ENCODE results near the gene SVOPL. TPM values are rescaled to one million over a fixed set of nuclear protein-coding genes. Genes with fewer than 3 reads are reported as not detected.

Gene SVOPL
- total and polyA plus RNA-seq, 4 donors: 0.33 TPM; not detected in 3

- DNase-seq (ENCODE audit: low spot score): no peak
- Histone ChIP-seq H3K27me3 (ENCODE audit: control insufficient read depth in 4 of 4, insufficient read depth in 4 of 4, low read length in 3 of 4) (no peaks in the 10 kb centered on the region), H3K9ac (ENCODE audit: low read depth in 1 of 2, low read length in 2 of 2) (no peak overlapping the region), H3K9me3 (ENCODE audit: control insufficient read depth in 4 of 4, low read length in 3 of 4) (no peaks in the 10 kb centered on the region), H3K4me1 (ENCODE audit: control insufficient read depth in 4 of 4, insufficient read depth in 4 of 4, low read length in 3 of 4) (peaks cover 1 to 5% (median 4%) of the 10 kb centered on the region in 4 donors), H3K4me3 (ENCODE audit: low read depth in 1 of 3, low read length in 3 of 3) (no peak overlapping the region), H3K36me3 (ENCODE audit: control insufficient read depth in 4 of 4, insufficient read depth in 3 of 4, low read depth in 1 of 4, low read length in 3 of 4) (no peaks in the 10 kb centered on the region), H3K27ac (ENCODE audit: low read depth in 1 of 2, low read length in 2 of 2) (no peak overlapping the region)
- TF ChIP-seq HNF4G (IDR thresholded peaks at IDR 0.05) (no peak), CTCF (IDR thresholded peaks at IDR 0.05; ENCODE audit: low read depth, low read length, missing input control) (no peak), YY1 (IDR thresholded peaks at IDR 0.05) (no peak), SP1 (IDR thresholded peaks at IDR 0.05) (no peak), HNF4A (conservative IDR thresholded peaks at IDR 0.05) (no peak), MAX (IDR thresholded peaks at IDR 0.05) (no peak), GABPA (IDR thresholded peaks at IDR 0.05 in 1 of 2, conservative IDR thresholded peaks at IDR 0.05 in 1 of 2) (no peak), RXRA (IDR thresholded peaks at IDR 0.05) (no peak), TAF1 (conservative IDR thresholded peaks at IDR 0.05) (no peak), FOXA2 (IDR thresholded peaks at IDR 0.05) (no peak), ATF3 (IDR thresholded peaks at IDR 0.05) (no peak), RAD21 (IDR thresholded peaks at IDR 0.05) (no peak), FOXA1 (IDR thresholded peaks at IDR 0.05) (no peak)
- TF ChIP-seq, protein P1, sequence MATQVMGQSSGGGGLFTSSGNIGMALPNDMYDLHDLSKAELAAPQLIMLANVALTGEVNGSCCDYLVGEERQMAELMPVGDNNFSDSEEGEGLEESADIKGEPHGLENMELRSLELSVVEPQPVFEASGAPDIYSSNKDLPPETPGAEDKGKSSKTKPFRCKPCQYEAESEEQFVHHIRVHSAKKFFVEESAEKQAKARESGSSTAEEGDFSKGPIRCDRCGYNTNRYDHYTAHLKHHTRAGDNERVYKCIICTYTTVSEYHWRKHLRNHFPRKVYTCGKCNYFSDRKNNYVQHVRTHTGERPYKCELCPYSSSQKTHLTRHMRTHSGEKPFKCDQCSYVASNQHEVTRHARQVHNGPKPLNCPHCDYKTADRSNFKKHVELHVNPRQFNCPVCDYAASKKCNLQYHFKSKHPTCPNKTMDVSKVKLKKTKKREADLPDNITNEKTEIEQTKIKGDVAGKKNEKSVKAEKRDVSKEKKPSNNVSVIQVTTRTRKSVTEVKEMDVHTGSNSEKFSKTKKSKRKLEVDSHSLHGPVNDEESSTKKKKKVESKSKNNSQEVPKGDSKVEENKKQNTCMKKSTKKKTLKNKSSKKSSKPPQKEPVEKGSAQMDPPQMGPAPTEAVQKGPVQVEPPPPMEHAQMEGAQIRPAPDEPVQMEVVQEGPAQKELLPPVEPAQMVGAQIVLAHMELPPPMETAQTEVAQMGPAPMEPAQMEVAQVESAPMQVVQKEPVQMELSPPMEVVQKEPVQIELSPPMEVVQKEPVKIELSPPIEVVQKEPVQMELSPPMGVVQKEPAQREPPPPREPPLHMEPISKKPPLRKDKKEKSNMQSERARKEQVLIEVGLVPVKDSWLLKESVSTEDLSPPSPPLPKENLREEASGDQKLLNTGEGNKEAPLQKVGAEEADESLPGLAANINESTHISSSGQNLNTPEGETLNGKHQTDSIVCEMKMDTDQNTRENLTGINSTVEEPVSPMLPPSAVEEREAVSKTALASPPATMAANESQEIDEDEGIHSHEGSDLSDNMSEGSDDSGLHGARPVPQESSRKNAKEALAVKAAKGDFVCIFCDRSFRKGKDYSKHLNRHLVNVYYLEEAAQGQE (IDR thresholded peaks at IDR 0.05): no peak
- 94% methylated on average over 1 of the region's 1 CpG for WGBS
Measured at GRCh38 chr7:138622841-138623240, 78.3 kb downstream of the SVOPL start.

- peak; percentile 12 for TF ChIP-seq SP1 (IDR thresholded peaks at IDR 0.05)
- peak in 1 of 2 donors; percentile 7 for TF ChIP-seq HNF4A (conservative IDR thresholded peaks at IDR 0.05)
- TF ChIP-seq MAX (IDR thresholded peaks at IDR 0.05): no peak
- TF ChIP-seq RXRA (IDR thresholded peaks at IDR 0.05): peak in 1 of 2 donors; percentile 16
- Histone ChIP-seq H3K4me1 (ENCODE audit: control insufficient read depth in 4 of 4, insufficient read depth in 4 of 4, low read length in 3 of 4) (peaks cover 1 to 7% (median 4%) of the 10 kb centered on the region in 4 donors), H3K4me3 (ENCODE audit: low read depth in 1 of 3, low read length in 3 of 3) (no peak overlapping the region), H3K36me3 (ENCODE audit: control insufficient read depth in 4 of 4, insufficient read depth in 3 of 4, low read depth in 1 of 4, low read length in 3 of 4) (no peaks in the 10 kb centered on the region), H3K9me3 (ENCODE audit: control insufficient read depth in 4 of 4, low read length in 3 of 4) (no peaks in the 10 kb centered on the region), H3K27me3 (ENCODE audit: control insufficient read depth in 4 of 4, insufficient read depth in 4 of 4, low read length in 3 of 4) (no peaks in the 10 kb centered on the region), H3K9ac (ENCODE audit: low read depth in 1 of 2, low read length in 2 of 2) (no peak overlapping the region), H3K27ac (ENCODE audit: low read depth in 1 of 2, low read length in 2 of 2) (no peak overlapping the region)
- no peak for DNase-seq (ENCODE audit: low spot score)
Measured at GRCh38 chr7:138618933-138619332, 82.2 kb downstream of the SVOPL start.

Measured in liver (tissue), 9 donors.